ENCODE data around the gene GID4.

GID4 gene

GRCh38 chr17:18017958-18018357 lies 21.2 kb upstream of the GID4 start:
- no peak for DNase-seq

GRCh38 chr17:18018411-18018921 lies 20.7 kb upstream of the GID4 start:
- DNase-seq = no peak

- no peak for DNase-seq
Observed at GRCh38 chr17:18019838-18020154, 19.4 kb upstream of the GID4 start.

- no peak for DNase-seq
Observed at GRCh38 chr17:18020971-18021370, 18.2 kb upstream of the GID4 start.

GRCh38 chr17:18021372-18021771 lies 17.8 kb upstream of the GID4 start:
- DNase-seq = no peak

- no peak for DNase-seq
Observed at GRCh38 chr17:18025241-18025944, 13.8 kb upstream of the GID4 start.

GRCh38 chr17:18025945-18026776 lies 13.0 kb upstream of the GID4 start:
- DNase-seq = no peak

GRCh38 chr17:18027280-18027679 lies 11.9 kb upstream of the GID4 start:
- no peak for DNase-seq

- DNase-seq = no peak
Observed at GRCh38 chr17:18028114-18028951, 10.9 kb upstream of the GID4 start.

- DNase-seq = no peak
Observed at GRCh38 chr17:18028952-18029540, 10.2 kb upstream of the GID4 start.

- no peak for DNase-seq
Observed at GRCh38 chr17:18031955-18032354, 7.3 kb upstream of the GID4 start.

- DNase-seq = peak; percentile 13
Observed at GRCh38 chr17:18033442-18034099, 5.6 kb upstream of the GID4 start.

GRCh38 chr17:18035704-18036103 lies 3.5 kb upstream of the GID4 start:
- no peak for DNase-seq

- DNase-seq = no peak
Observed at GRCh38 chr17:18037486-18037885, 1.7 kb upstream of the GID4 start.

- no peak for DNase-seq
Observed at GRCh38 chr17:18038149-18038850, 908 bp upstream of the GID4 start.

GRCh38 chr17:18039535-18040260 lies 490 bp downstream of the GID4 start:
- no peak for DNase-seq

GRCh38 chr17:18040261-18040858 lies 1.2 kb downstream of the GID4 start:
- no peak for DNase-seq

- DNase-seq = no peak
Observed at GRCh38 chr17:18041776-18042175, 2.6 kb downstream of the GID4 start.

- no peak for DNase-seq
Observed at GRCh38 chr17:18042983-18043382, 3.8 kb downstream of the GID4 start.

- DNase-seq = no peak
Observed at GRCh38 chr17:18043491-18043890, 4.3 kb downstream of the GID4 start.

- no peak for DNase-seq
Observed at GRCh38 chr17:18044609-18045008, 5.4 kb downstream of the GID4 start.

All from NCI-H1417 treated with DMSO at 0.1 percent for 48 hours (cell line).